Upper lobe of right lung (tissue), 1 donor: ENCODE measurements around the gene PLS1. TPM values are rescaled to one million over a fixed set of nuclear protein-coding genes. Genes with fewer than 3 reads are reported as not detected.

Experiments used
- ATAC-seq: fragments of 200-7000 bp; cut with Tn5 transposase; one replicate; pipeline ENCODE4 v1.9.1; 2020; ENCODE audit warnings: mild to moderate bottlenecking, moderate library complexity
- DNase-seq: peaks from one replicate; pipeline ENCODE4 v3.0.0-alpha.2; 2020
- H3K27ac ChIP-seq: fragments of 200-600 bp; one replicate; pipeline ENCODE4 v1.8.0; 2022
- H3K27me3 ChIP-seq: fragments of 200-600 bp; one replicate; pipeline ENCODE4 v1.8.0; 2022; ENCODE audit warnings: mild to moderate bottlenecking
- H3K36me3 ChIP-seq: fragments of 200-600 bp; one replicate; pipeline ENCODE4 v1.8.0; 2022
- H3K4me1 ChIP-seq: fragments of 200-600 bp; one replicate; pipeline ENCODE4 v1.8.0; 2022
- H3K4me3 ChIP-seq: fragments of 200-600 bp; one replicate; pipeline ENCODE4 v1.8.0; 2022; ENCODE audit warnings: mild to moderate bottlenecking
- H3K9me3 ChIP-seq: fragments of 200-600 bp; one replicate; pipeline ENCODE4 v1.8.0; 2022
- intact Hi-C: fragments of 100-400 bp; cut with DNase I; formaldehyde crosslinking; loops from one replicate; pipeline ENCODE4 v1.11.0; 2022
- total RNA-seq: library from RNA; stranded (reverse); fragmentation: NEBNext Ultra II Directional; extraction: Animal tissue kit (Norgen Biotek cat#: 25700); gene quantifications from one replicate; pipeline ENCODE4 v1.2.1, GENCODE V29; 2021
- TF ChIP-seq, protein P1 (sequence below): fragments of 200-600 bp; IDR thresholded peaks from one replicate; pipeline ENCODE4 v1.8.0; 2022; ENCODE audit warnings: antibody characterized with exemption
- donor health status: DM: no; HTN: yes; CAD: no; lungs with severe emphysema.

Gene PLS1
- total RNA-seq, 1 donor from 2014 or later, result 26.0 TPM

DNA sequence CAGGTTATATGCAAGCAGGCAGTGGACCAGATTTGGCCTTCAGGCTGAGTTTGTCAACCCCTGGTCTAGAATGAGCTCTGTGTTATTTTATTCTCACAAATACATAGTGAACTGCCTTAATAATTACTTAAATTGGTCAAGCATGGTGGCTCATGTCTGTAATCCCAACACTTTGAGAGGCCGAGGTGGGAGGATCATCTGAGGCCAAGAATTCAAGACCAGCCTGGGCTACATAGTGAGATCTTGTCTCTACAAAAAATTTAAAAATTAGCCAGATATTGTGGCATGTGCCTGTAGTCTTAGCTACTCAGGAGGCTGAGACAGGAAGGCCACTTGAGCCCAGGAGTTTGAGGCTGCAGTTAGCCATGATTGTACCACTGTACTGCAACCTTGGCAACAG lies 15.0 kb downstream of the PLS1 start:
- Histone ChIP-seq H3K4me3 (no peak overlapping the region), H3K27me3 (no peaks in the 10 kb centered on the region), H3K4me1 (no peaks in the 10 kb centered on the region), H3K36me3 (no peaks in the 10 kb centered on the region), H3K9me3 (no peaks in the 10 kb centered on the region), H3K27ac (no peak overlapping the region)
- intact Hi-C loops, result no loop called here
- DNase-seq (no peak), ATAC-seq (no peak)
- TF ChIP-seq, protein P1, sequence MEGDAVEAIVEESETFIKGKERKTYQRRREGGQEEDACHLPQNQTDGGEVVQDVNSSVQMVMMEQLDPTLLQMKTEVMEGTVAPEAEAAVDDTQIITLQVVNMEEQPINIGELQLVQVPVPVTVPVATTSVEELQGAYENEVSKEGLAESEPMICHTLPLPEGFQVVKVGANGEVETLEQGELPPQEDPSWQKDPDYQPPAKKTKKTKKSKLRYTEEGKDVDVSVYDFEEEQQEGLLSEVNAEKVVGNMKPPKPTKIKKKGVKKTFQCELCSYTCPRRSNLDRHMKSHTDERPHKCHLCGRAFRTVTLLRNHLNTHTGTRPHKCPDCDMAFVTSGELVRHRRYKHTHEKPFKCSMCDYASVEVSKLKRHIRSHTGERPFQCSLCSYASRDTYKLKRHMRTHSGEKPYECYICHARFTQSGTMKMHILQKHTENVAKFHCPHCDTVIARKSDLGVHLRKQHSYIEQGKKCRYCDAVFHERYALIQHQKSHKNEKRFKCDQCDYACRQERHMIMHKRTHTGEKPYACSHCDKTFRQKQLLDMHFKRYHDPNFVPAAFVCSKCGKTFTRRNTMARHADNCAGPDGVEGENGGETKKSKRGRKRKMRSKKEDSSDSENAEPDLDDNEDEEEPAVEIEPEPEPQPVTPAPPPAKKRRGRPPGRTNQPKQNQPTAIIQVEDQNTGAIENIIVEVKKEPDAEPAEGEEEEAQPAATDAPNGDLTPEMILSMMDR, result no peak

DNA sequence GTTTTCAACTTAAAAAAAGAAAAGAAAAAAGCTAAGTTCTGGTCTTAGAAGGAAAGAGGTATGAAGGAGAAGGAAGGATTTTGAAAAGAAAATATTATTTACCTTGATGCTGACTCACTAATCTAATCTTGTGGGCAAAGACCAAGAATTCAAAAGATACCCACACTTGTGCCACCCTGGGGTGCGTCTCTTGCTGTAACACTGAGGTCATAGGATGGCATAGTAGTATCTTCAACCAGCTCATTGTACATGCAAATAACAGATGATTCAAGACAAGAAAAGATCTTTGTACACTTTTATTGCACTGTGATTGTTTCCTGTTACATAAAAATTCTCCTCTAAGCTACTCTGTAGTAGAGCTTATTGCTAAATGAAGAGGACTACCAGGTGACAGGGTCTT lies 17.3 kb downstream of the PLS1 start:
- intact Hi-C loops, result no loop called here
- no peaks in the 10 kb centered on the region for H3K27me3 ChIP-seq
- no peak for DNase-seq
- H3K4me1 ChIP-seq, result no peaks in the 10 kb centered on the region
- no peaks in the 10 kb centered on the region for H3K9me3 ChIP-seq
- TF ChIP-seq, protein P1, result no peak
- no peak for ATAC-seq
- H3K4me3 ChIP-seq, result no peak overlapping the region
- H3K27ac ChIP-seq, result no peak overlapping the region
- H3K36me3 ChIP-seq, result no peaks in the 10 kb centered on the region

DNA sequence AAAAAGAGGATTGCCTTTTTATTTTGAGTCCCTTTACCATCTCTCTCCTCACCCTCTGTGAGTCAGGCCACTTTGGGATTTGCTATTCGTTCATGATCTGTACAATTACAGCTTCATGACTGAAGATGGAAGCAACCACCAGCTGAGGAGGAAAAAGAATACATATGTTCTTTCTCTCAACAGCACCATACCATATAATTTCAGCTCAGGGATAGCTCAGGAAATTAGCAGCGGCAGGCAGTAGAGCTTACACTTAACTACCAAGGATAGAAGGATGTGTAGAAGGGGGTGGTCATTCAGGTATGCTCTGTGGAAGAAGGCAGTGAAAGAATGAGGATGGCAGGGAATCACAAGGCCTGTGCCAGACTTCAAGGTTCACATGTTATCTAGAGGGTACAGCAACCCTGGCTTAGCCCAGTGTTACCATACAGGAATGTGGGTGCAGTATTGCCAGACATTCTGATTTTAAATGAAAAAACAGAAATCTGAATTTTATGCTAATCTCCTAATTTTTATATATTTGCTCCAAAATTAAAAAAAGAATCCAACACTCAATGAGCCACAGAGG lies 17.9 kb downstream of the PLS1 start:
- intact Hi-C loops, result no loop called here
- Histone ChIP-seq H3K27me3 (no peaks in the 10 kb centered on the region), H3K27ac (no peak overlapping the region), H3K9me3 (no peaks in the 10 kb centered on the region), H3K36me3 (no peaks in the 10 kb centered on the region), H3K4me1 (no peaks in the 10 kb centered on the region), H3K4me3 (no peak overlapping the region)
- DNase-seq (no peak), ATAC-seq (no peak)
- TF ChIP-seq, protein P1, result no peak

DNA sequence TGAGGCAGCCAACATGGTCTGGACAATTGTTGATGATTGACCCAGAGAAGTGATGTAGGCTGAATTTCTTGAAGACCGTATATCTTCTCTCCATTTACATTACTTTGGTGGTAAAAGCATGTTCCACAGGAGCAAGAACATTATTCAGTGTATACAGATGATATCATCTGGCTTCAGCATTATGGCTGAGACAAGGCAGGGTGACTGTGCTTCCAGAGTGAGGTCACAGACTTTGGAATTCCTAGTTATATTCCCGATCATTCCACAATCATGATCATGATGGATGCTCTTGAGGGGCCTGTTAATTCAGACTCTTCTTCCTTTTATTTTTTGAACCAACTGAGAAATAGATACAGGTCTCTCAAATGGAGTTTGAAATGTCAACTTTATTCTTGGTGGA lies 19.0 kb downstream of the PLS1 start:
- no peak overlapping the region for H3K4me3 ChIP-seq
- TF ChIP-seq, protein P1, result no peak
- ATAC-seq (no peak), DNase-seq (no peak)
- no peaks in the 10 kb centered on the region for H3K36me3 ChIP-seq
- H3K4me1 ChIP-seq, result no peaks in the 10 kb centered on the region
- no peaks in the 10 kb centered on the region for H3K9me3 ChIP-seq
- H3K27me3 ChIP-seq, result no peaks in the 10 kb centered on the region
- intact Hi-C loops, result no loop called here
- no peak overlapping the region for H3K27ac ChIP-seq

DNA sequence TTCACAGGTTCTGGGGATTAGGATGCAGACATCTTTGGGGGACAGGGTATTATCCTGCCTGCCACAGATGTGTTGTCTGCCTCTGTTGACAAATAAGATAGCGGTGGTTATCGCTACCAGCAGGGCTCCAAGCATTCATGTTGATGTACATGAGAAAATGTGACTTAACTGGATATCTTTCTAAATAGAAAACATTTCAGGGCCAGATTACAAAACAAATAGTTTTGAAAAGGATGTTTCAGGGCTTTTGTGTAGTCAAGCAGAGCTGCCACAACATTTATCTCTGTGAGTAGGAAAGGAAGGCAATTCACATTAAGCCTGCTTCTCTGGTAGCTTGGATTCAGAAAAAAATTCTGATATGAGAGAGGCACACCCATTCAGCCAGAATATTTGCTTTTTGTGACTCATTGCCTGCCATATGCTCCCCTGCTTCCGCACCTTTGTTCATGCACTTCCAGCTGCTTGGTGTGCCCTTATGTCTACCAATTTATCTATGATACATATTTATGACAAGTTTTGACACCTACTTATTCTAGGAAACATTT lies 22.8 kb downstream of the PLS1 start:
- intact Hi-C loops, result no loop called here
- Histone ChIP-seq H3K36me3 (no peaks in the 10 kb centered on the region), H3K4me1 (no peaks in the 10 kb centered on the region), H3K27me3 (no peaks in the 10 kb centered on the region), H3K4me3 (no peak overlapping the region), H3K9me3 (no peaks in the 10 kb centered on the region), H3K27ac (no peak overlapping the region)
- TF ChIP-seq, protein P1, result no peak
- ATAC-seq, result peak; percentile 53
- DNase-seq, result no peak

DNA sequence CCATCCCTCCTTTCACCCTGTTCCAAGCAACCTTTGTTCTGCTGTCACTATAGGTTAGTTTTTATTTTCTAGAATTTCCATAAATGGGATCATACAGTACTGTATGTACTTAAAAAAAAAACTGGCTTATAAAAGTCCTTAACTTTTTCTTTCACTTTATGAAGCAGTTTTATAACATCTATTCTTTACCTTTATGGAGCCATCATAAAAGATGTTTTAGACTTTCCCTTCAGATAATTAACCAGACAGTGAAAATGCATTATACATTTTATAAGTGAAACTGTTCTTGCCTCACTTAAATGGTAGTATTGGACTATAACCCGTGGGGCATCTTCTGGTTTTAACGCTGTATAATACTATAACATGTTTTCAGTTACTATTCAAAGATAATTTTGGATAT lies 26.2 kb downstream of the PLS1 start:
- TF ChIP-seq, protein P1, result no peak
- H3K27me3 ChIP-seq, result no peaks in the 10 kb centered on the region
- no peaks in the 10 kb centered on the region for H3K9me3 ChIP-seq
- no peak overlapping the region for H3K27ac ChIP-seq
- H3K4me3 ChIP-seq, result no peak overlapping the region
- DNase-seq, result no peak
- H3K4me1 ChIP-seq, result no peaks in the 10 kb centered on the region
- no peak for ATAC-seq
- no peaks in the 10 kb centered on the region for H3K36me3 ChIP-seq
- intact Hi-C loops, result no loop called here
